HG03066 (cell line): Measurements from ENCODE around the gene BAZ2B.

Experiments used
- ATAC-seq: cut with Tn5 transposase; IDR thresholded peaks from one replicate; pipeline ENCODE4 v1.9.1; 2021; ENCODE audit warnings: low read depth; ENCODE audit not compliant: unreplicated experiment

Gene BAZ2B

DNA sequence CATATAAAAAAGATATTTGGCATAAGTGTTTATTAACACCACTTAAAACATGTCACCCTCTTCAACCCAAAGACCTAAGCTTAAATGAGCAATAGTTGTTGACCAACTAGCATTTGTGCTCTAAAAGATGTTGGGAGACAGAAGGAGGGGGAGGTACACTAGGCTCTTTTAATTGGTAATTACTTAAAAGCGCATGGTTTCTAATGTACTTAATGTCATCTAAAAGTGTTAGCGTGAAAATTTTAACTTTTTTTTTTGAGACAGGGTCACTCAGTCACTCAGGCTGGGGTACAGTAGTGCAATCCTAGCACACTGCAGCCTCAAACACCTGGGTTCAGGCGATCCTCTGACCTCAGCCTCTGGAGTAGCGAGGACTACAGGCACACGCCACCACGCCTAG, 335.3 kb downstream of the BAZ2B start:
- ATAC-seq = no peak

DNA sequence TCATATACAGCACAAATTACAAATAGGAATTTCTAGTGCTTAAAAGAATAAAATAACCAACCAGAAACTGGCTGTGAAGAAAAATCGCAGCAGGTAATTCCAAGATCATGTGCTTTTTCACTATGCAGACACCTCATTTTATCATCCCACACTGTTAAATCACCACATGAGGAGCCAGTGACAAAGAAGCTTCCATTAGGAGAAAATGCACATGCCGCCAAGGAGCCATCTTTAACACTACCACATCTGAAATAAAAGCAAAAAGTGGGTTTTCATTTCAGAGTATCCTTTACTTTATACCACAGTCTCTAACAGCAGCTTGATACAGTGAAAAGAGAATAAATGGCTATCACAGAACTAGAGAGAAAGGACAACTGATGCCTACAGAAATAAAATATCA, 336.6 kb downstream of the BAZ2B start:
- no peak for ATAC-seq

DNA sequence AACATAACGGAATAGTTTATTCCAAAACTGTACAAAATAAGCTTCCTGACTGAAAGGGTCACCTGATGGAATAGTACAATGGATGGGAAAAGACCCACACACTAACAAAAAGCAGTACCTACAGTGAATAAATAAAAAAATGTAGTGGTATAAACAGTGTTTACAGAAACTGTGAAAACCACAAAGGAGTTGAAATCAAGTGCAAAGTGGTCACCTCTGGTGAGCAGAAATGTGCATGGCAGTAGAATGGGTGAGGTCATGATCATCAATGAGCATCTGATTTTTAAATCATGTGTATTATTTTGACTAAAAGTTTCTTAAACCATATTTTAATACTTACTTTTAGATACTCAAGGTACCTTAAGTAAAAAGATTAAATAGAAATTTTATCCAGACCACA, 341.2 kb downstream of the BAZ2B start:
- no peak for ATAC-seq

DNA sequence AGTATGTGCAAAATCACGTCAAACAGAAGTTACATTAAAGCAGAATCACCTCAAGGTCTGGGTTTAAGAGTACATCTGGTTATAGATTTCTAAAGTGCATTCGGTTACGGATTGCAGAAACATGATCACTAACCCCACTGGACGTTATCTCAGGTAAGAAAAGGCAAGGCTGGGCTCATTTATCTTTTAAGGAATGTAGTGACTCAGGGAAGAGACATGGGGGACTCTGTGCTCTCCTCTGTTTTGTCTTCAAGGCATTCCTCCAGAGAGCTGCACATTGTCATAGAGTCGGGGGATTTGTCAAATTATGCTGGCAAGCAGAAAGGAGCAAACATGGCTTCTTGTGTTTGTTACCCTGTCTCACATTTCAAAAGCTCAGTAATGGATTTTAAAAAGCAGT, 344.2 kb downstream of the BAZ2B start:
- ATAC-seq = no peak

DNA sequence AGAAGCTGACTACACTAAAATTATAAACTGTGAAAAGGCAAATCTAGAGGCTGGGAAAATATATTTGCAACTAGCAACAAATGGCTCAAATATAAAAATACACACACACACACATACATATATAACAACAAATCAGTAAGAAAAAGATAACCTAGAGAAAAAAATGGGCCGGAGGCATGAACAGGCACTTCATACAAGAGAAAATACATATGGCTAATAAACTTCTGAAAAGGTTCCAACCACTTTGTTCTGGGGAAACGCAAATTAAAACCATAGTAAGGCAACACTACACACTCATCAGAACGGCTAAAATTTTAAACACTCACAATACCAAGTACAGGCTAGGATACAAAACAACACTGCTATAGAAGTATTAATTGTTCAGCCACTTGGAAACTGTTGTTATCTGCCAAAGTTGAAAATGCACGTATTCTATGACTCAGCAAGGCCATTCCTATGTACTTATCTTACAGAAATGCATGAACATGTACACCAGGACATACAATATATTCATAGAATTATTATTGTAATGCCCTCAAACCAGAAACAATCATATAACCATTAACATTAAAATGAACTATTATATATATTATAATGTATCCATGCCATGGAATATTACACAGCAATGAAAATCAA, 345.5 kb downstream of the BAZ2B start:
- ATAC-seq = no peak
